ENCODE results near the gene NUP62.

The NUP62 gene

DNA sequence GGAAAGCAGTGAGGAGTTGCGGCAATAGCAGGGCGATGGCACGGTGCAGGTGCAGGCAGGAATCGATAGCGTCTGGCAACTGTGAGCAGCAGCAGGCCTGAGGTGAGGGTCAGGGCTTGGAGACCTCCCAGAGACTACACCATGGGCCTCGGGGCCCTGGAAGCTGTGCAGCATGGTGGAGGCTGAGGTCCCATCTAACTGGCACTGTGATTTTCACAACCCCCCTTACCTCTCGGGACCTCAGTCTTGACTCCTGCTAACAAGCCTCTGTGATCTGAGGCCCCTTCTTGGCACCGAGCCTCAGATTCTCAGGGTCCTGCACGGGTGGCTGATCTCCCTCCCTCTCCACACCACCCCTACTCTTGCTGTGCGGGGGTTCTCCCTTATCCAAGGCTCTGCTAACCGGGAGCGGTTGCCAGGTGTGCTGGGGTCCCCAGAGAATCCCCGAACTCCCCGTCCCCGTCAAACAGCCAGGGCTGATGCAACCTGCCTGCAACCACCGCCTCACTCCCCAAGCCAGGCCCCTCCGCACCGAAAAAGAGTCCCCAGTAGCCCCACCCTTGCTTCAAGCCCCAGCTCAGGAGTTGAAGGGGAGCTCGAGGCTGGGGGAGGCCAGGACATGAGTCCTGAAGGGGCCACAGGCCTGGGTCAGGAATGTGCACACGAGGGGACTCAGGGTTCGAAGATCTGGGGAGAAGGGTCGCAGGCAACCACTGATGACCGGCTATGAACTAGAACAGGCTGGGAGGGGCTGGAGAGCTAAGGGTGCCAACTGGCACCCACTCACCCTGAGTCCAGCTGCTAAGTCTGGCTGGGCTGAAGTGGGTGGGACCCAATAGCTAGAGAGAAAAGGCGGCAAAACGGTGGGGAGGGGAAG lies 5.1 kb downstream of the NUP62 start:
- no peak for DNase-seq

- no peak for DNase-seq
Observed at GRCh38 chr19:49923055-49924003, 6.0 kb downstream of the NUP62 start.

DNA sequence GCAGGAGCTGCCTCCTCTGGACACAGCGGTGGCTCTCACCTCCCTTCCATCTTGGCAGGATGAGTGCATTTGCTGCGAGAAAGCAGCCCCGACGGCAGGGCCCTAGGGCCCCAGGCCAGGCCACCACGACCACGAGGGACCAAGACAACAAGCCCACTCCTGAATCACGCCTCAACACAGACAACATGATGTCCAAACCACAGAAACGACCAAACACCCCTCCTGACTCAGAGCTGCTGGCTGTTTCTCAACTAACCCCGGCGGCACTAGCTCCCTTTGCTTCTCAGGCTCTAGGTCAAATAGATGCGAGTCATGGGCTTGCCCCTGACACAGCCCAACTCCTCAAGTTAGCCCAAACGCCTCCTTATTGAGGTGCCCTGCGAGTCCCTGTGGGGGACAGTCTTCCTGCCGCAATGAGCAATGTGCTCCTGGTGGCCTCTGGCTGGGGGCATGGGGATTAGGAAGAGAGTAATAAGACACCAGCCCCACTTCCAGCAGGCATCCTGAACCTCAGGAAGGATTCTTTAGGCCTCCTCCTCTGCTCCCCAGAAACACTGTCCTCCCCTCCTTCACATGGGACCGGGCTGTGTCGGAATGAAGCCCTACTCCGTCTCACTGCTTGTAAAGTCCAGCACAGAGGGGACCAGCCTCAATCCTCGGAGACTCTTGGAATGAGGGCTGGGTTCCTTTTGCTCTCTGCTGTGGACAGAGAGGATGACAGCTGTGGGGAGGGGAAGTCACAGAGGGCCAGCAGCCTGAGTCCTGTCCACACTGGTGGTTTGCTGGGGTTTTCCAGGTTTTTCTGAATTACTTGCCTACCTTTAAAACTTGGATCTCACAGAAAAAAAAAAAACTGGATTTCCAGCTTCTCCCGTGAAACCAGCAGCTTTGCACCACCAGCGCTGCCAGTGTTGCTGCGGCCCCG lies 7.2 kb downstream of the NUP62 start:
- DNase-seq: no peak

GRCh38 chr19:49920624-49921363 lies 8.5 kb downstream of the NUP62 start:
- DNase-seq: no peak

DNA sequence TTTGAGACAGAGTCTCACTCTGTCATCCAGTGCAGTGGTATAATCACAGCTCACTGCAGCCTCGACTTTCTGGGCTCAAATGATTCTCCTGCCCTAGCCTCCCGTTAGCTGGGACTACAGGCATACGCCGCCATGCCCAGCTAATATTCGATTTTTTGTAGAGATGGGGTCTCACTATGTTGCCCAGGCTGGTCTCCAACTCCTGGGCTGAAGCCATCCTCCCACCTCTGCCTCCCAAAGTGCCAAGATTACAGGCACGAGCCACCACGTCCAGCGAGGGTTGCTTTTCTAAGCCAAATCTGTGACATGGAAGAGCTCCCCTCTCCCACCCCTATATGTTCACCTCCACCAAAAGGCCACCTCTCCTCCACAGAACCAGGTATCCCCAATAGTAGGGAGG lies 11.2 kb downstream of the NUP62 start:
- no peak for DNase-seq

DNA sequence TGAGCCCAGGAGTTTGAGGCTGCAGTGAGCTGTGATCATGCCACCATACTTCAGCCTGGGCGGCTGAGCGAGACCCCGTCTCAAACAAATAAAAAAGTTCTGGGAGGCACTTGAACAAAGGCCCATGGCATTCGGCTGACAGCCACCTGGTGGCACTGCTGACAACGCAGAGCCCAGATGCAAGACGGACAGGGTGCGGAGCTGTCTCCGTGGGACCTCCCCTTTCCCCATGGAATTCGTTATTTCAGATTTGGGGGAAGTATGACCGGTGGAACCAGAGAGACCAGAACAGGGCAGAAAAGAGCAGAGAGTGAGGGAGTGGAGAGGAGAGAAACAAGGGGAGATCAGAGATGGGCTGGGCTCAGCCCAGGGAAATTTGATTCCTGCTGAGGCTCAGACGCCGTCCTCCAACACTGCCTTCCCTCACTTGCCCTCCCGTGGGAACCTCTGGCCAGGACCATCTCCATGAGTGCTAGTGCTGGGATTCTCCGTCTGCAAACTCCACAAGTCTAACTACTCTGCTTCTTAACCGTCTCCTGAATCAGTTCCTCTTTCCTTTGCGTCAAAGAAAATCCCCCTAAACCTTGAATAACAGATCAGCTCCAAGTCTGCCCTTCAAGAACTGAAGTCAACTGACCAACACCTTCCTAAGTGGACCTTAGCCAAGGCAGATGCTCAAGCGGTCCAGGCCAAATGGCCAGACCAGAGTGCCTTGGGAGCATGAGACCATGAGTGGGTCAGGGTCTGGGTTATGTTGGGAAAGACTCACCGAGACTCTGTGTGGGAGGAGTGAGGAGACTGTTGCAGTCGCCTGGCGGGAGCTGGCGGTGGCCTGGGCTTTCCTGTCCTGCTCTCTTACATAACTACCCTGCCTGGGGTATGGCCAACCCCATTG lies 12.2 kb downstream of the NUP62 start:
- DNase-seq: no peak

DNA sequence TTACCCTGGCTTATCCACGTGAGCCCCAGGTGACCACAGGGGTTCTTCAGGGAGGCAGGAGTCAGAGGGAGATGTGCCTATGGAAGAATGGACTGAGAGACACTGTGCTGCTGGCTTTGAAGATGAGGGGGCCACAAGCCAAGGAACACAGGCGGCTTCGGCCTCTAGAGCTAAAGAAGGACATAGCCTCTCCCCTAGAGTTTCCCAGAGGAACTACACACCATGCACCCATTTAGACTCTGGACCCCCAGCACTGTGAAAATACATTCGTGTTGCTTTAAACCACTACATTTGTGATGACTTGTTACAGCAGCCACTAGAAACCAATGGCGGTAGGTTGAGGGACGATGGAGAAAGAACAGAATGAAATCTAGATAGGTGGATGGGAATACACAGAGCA lies 14.0 kb downstream of the NUP62 start:
- no peak for DNase-seq

- DNase-seq: no peak
Observed at GRCh38 chr19:49913720-49914119, 15.6 kb downstream of the NUP62 start.

DNA sequence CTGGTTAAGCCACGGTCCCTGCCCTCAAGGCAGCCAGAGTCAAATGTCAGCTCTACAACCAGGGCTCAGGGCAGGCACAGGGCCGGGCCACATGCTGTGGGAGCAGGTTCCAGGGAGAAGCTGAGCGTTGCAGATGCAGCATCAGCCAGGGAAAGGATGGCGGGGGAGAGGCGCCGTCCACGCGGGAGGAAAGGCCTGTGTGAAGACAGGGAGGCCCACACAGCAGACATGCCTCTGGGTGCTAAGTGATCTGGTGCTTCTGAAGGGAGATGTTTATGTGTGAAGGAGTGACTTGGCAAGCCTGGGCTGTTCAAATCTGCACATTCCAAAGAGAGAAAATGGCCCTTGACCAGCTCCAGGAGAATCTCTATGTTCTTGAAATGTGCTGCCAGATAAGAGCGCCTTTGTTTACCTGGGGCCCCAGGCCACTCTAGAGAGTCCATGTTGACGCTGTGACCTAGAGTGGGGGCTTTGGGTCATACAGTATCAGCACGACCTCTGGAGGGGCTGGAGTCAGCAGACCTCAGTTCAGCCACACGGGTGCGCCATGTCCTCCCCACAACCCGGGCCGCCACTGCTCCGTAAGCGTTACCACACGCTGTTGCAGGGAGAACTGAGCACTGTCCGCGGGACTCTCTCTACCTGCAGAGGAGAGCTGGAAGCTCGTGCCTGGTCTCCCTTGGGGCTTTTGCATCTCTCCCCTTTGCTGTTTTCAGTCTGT lies 16.2 kb downstream of the NUP62 start:
- DNase-seq: no peak

GRCh38 chr19:49911381-49912145 lies 17.7 kb downstream of the NUP62 start:
- no peak for DNase-seq

GRCh38 chr19:49910179-49910578 lies 19.1 kb downstream of the NUP62 start:
- DNase-seq: no peak

- no peak for DNase-seq
Observed at GRCh38 chr19:49908480-49909420, 20.6 kb downstream of the NUP62 start.

DNA sequence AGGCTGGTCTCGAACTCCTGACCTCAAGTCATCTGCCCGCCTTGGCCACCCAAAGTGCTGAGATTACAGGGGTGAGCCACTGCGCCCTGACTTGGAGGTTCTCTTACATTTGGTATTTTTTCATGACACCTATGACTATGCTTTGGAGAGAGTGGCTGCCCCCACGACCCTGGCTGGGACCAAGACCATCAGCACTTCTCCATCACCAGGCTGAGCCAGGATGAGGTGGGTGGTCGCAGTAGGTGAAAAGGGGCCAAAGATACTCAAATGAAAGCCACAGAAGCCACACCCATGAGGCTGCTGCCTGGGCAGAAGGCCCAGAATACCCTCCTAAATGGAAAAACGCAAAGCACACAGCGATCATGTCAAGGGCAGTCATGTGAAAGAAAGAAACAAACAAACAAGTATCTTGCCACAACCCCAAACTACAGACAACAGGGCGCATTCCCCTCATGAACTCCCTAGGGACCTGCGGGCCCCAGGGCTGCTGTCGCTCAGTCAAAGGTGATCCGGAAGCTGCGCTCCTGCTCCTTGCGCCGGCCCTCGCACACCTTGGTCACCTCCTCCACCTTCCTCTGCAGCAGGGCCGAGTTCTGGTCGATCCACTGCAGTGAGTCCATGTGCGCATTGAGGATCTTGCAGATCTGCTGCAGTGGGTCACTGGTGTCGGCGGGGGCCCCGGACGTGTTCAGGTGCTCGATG lies 21.4 kb downstream of the NUP62 start:
- DNase-seq: no peak

DNA sequence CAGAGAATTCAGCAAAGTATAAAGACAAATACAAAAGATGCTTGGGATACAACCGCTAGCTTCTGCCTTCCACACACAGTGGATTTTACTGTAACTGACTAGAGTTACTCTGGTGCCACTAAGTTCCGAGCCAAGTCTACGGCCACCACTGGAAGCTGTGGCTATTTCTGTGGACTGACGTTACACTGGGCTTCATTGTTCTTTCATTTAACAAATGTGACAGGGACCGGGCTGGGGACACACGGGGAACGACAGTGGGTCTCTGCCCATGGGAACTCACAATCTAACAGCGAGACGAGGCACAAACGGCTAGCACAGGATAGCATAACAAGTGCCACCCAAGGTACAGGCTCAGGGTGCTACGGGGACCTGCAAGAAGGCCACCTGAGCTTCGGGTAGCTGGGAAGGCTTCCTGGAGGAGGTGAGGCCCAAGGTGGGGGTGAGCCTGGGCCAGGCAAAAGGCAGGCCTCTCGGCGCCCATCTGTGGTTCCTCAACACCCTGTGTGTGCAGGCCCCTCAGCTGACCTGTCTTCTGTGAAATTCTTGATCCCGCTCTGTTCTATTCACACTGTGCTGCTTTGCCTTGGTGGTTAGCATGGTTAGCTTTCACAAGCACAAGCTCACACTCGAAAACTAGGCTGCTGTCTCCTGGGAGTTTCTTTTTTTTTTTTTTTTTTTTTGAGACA lies 22.3 kb downstream of the NUP62 start:
- no peak for DNase-seq

- DNase-seq: no peak
Observed at GRCh38 chr19:49904136-49904535, 25.2 kb downstream of the NUP62 start.

DNA sequence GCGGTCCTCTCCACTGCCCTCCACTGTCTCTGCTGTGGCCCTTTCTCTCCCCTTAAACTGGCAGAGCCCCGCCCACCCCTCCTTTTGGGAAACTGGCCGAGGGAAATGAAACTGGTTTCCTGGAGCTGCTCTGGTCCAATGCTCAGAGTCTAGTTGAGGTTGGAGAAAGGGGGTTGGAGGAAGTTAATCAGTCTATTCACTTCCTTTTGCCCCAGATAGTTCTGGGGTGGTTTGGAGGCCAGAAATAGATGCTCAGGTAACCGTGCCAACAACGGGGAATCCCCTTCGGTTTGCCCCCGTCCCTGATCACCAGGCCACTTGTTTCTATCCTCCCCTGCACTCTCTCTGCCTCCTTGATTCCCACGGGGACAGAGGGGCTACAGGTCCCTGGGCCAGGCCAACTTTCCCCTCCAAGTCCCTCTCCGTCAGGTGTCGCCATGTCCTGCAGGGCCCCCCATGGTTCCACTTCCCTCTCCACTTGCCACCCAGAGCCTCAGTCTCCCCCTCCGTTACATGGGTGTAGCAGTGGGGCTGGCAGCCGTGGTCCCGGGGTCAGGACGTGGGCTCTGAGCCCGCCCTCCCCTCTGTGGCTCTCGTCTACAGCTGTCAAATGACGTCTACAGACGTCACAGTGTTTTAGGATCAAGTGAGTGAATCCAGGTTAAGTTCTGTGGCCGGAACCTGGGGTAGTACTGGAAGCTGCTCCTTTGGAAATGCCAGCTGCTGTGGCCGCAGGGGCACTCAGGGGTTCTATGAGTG lies 32.3 kb downstream of the NUP62 start, which contains the start of gene IL4I1:
Gene IL4I1, minus strand, starts transcription at position 25 of the 759 bp plus-strand sequence. CDS start 727 bp downstream, outside the sequence.
- no peak for DNase-seq

Data from NCI-H1092 treated with DMSO at 0.1 percent for 48 hours (cell line).